22Rv1 (cell line): ENCODE data around the gene SPSB3.

ENCODE experiments used
- CTCF ChIP-seq: fragments of 450-650 bp; IDR thresholded peaks from 2 replicates; pipeline ENCODE4 v1.5.1; 2017; ENCODE audit warnings: mild to moderate bottlenecking
- ZFX ChIP-seq: fragments of 450-650 bp; IDR thresholded peaks from 2 replicates; pipeline ENCODE4 v1.6.1; 2017; ENCODE audit warnings: antibody characterized with exemption, borderline replicate concordance

- TF ChIP-seq CTCF: no peak
- TF ChIP-seq ZFX: no peak
Observed at GRCh38 chr16:1771864-1772361, 10.5 kb downstream of the SPSB3 start.
